Esophagus (tissue), 2 donors: ENCODE results near the gene MRAS. TPM values are rescaled to one million over a fixed set of nuclear protein-coding genes. Genes with fewer than 3 reads are reported as not detected.

Experiments used
- H3K27ac ChIP-seq, 2 donors: one replicate each; pipeline ENCODE4 v1.5.1; 2013; ENCODE audit warnings: low read depth in 2 of 2, mild to moderate bottlenecking in 2 of 2, inconsistent platforms in 1 of 2, low read length in 1 of 2, moderate library complexity in 1 of 2
- H3K27me3 ChIP-seq, 2 donors: one replicate each; pipeline ENCODE4 v1.6.1; 2013; ENCODE audit warnings: low read length in 2 of 2, control low read depth in 1 of 2, mild to moderate bottlenecking in 1 of 2; ENCODE audit not compliant: insufficient read depth in 2 of 2, control insufficient read depth in 1 of 2
- H3K36me3 ChIP-seq, 2 donors: one replicate each; pipeline ENCODE4 v1.6.1; 2013; ENCODE audit warnings: low read length in 1 of 2; ENCODE audit not compliant: control insufficient read depth in 2 of 2, insufficient read depth in 2 of 2
- H3K4me1 ChIP-seq, 2 donors: one replicate each; pipeline ENCODE4 v1.6.1; 2013; ENCODE audit warnings: low read length in 1 of 2; ENCODE audit not compliant: control insufficient read depth in 2 of 2, insufficient read depth in 2 of 2
- H3K4me3 ChIP-seq, 2 donors: one replicate each; pipeline ENCODE4 v1.5.1; 2013; ENCODE audit warnings: low read length in 2 of 2, mild to moderate bottlenecking in 2 of 2, low read depth in 1 of 2, moderate library complexity in 1 of 2
- H3K9me3 ChIP-seq, 2 donors: one replicate each; pipeline ENCODE4 v1.6.1; 2013; ENCODE audit warnings: mild to moderate bottlenecking in 2 of 2, low read depth in 1 of 2, low read length in 1 of 2, moderate library complexity in 1 of 2; ENCODE audit not compliant: control insufficient read depth in 2 of 2, insufficient read depth in 1 of 2
- WGBS, 2 donors: extraction: QIAGEN DNeasy Blood & Tissue Kit; methylation state at CpG; one replicate each; pipeline ENCODE4 v1.1.7; 2013; 5-methylcytosine and 5-hydroxymethylcytosine counted together
- polyA plus RNA-seq, 2 donors: library from polyadenylated mRNA; stranded (reverse); fragments of 200-250 nt; gene quantifications; one replicate each; pipeline ENCODE4 v1.2.3, GENCODE V29; 2013
- donor health status: healthy with polysubstance abuse.
- donor health status: Bipolar disorder and iron deficiency.

Gene MRAS
- polyA plus RNA-seq, 2 donors, result 1.2 to 2.4 TPM

GRCh38 chr3:138395865-138396751 lies 47.7 kb downstream of the MRAS start:
- Histone ChIP-seq H3K27ac (no peak overlapping the region), H3K4me1 (no peaks in the 10 kb centered on the region), H3K9me3 (no peaks in the 10 kb centered on the region), H3K36me3 (no peaks in the 10 kb centered on the region), H3K27me3 (no peaks in the 10 kb centered on the region), H3K4me3 (no peak overlapping the region)
- 93 to 95% methylated on average over 12 of the region's 12 CpGs for WGBS, 2 donors

DNA sequence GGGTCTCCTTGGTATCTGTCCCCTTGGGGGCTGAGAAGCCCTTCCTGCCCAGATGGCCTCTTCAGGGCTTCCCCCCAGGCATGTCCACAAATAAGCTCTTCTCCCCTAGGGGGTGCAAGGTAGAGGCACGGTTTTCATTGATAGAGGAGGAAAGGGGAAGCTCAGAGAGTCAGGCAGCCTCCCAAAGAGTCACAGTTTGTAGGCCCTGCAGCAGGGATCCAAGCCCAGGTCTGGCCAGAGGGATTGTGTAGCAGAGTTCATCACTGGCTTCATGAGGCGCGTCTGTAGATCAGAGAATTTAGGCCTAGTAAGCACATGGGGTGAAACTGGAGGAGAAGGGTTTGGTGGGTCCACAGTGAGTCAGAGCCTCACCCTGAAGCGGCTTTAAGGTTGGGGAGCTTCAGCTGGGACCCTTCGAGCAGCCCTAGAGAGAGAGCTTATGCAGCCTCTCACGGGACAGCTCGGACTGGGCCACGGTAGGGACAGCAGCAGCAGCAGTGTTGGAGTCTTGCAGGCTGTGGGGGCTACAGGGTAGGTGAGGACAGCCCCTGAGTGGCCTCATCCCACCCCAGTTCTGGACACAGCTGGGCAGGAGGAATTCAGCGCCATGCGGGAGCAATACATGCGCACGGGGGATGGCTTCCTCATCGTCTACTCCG lies 48.5 kb downstream of the MRAS start:
- no peaks in the 10 kb centered on the region for H3K9me3 ChIP-seq
- H3K36me3 ChIP-seq, result no peaks in the 10 kb centered on the region
- no peak overlapping the region for H3K27ac ChIP-seq
- no peak overlapping the region for H3K4me3 ChIP-seq
- H3K4me1 ChIP-seq, result no peaks in the 10 kb centered on the region
- WGBS, 2 donors, result 88 to 92% methylated on average over 14 of the region's 14 CpGs
- H3K27me3 ChIP-seq, result no peaks in the 10 kb centered on the region

DNA sequence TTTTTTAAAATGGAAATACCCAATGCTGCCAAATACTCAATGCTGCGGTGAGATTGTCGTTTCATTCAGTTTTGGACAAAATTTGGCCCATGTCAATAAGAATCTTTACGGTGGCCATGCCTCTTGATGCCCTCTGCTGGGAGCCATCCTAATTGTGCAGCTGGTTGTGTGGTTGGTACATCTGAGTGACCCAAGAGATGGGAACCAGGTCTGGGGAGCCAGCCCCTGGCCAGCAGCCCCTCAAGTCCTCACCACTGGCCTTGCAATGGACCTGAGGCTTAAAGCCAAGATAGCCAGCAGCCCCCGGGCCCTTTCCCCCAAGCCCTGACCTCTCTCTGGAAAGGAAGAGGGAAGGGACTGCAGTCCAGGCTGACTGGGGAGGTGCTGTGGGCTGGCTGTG lies 49.6 kb downstream of the MRAS start:
- WGBS, 2 donors, result 89% methylated on average over 4 of the region's 4 CpGs
- no peaks in the 10 kb centered on the region for H3K36me3 ChIP-seq
- H3K9me3 ChIP-seq, result no peaks in the 10 kb centered on the region
- no peak overlapping the region for H3K4me3 ChIP-seq
- no peaks in the 10 kb centered on the region for H3K27me3 ChIP-seq
- no peak overlapping the region for H3K27ac ChIP-seq
- H3K4me1 ChIP-seq, result no peaks in the 10 kb centered on the region

- no peaks in the 10 kb centered on the region for H3K36me3 ChIP-seq
- H3K27ac ChIP-seq, result no peak overlapping the region
These were observed 50.6 kb downstream of the MRAS start for GRCh38 chr3:138398791-138399575.

DNA sequence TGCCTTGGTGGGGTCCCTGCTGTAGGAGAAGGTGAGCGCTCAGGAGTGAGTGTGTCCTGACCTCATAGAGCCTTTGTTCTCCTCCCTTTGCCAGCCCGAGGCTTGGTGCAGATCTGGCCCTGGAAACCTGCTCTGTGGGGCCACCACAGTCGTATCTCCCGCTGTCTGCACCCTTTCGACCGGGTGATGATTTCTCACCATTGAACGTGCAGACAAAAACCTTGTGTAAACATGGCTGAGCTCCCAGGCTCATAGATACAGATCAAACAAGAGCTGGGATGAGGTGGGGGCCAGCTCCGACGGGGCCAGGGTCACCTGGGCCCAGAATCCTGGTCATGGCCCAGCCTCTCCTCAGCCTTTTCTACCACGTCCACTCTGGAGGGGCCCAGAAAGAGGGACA lies 51.4 kb downstream of the MRAS start:
- H3K4me1 ChIP-seq, result no peaks in the 10 kb centered on the region
- no peaks in the 10 kb centered on the region for H3K9me3 ChIP-seq
- H3K27ac ChIP-seq, result no peak overlapping the region
- H3K36me3 ChIP-seq, result no peaks in the 10 kb centered on the region
- H3K27me3 ChIP-seq, result no peaks in the 10 kb centered on the region
- 66 to 71% methylated on average over 10 of the region's 10 CpGs for WGBS, 2 donors
- no peak overlapping the region for H3K4me3 ChIP-seq

More at GRCh38 chr3:138398791-138399575, 50.6 kb downstream of the MRAS start:
- 78 to 85% methylated on average over 11 of the region's 11 CpGs for WGBS, 2 donors
- H3K4me3 ChIP-seq, result no peak overlapping the region
- H3K27me3 ChIP-seq, result no peaks in the 10 kb centered on the region
- H3K4me1 ChIP-seq, result no peaks in the 10 kb centered on the region
- H3K9me3 ChIP-seq, result no peaks in the 10 kb centered on the region

GRCh38 chr3:138400651-138401070 lies 52.3 kb downstream of the MRAS start:
- WGBS, 2 donors, result 60 to 64% methylated on average over 2 of the region's 2 CpGs
- H3K27me3 ChIP-seq, result no peaks in the 10 kb centered on the region
- no peaks in the 10 kb centered on the region for H3K4me1 ChIP-seq
- H3K27ac ChIP-seq, result no peak overlapping the region
- H3K4me3 ChIP-seq, result no peak overlapping the region
- H3K36me3 ChIP-seq, result no peaks in the 10 kb centered on the region
- no peaks in the 10 kb centered on the region for H3K9me3 ChIP-seq

GRCh38 chr3:138401834-138402233 lies 53.5 kb downstream of the MRAS start:
- Histone ChIP-seq H3K36me3 (no peaks in the 10 kb centered on the region), H3K27ac (no peak overlapping the region), H3K4me3 (no peak overlapping the region), H3K27me3 (no peaks in the 10 kb centered on the region), H3K9me3 (no peaks in the 10 kb centered on the region), H3K4me1 (no peaks in the 10 kb centered on the region)
- WGBS, 2 donors, result 91 to 94% methylated on average over 7 of the region's 7 CpGs

DNA sequence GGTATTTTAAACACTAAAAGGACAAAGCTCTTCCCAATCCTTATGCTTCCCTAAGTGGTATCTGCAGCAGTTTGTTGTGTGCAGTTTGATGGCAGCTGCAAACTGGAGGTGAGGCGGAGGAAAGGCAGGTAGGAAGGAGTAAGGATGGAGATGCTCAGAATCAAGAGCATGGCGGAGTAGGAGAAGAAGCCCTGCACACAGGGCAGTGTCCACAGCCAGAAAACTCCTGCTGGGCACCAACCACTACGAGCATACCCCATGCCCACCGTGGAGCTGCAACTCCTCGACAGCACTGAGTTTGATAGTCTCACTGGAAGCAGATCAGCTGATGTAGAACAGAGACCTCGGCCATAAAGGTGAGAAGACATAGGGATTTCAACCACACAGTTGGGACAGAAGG lies 55.7 kb downstream of the MRAS start:
- Histone ChIP-seq H3K4me1 (no peaks in the 10 kb centered on the region), H3K9me3 (no peaks in the 10 kb centered on the region), H3K36me3 (no peaks in the 10 kb centered on the region), H3K27ac (no peak overlapping the region), H3K27me3 (no peaks in the 10 kb centered on the region), H3K4me3 (no peak overlapping the region)
- 92 to 94% methylated on average over 6 of the region's 6 CpGs for WGBS, 2 donors

GRCh38 chr3:138405001-138405400 lies 56.6 kb downstream of the MRAS start:
- no peaks in the 10 kb centered on the region for H3K9me3 ChIP-seq
- H3K36me3 ChIP-seq, result no peaks in the 10 kb centered on the region
- H3K27me3 ChIP-seq, result no peaks in the 10 kb centered on the region
- no peak overlapping the region for H3K4me3 ChIP-seq
- no peak overlapping the region for H3K27ac ChIP-seq
- H3K4me1 ChIP-seq, result no peaks in the 10 kb centered on the region
- 77 to 83% methylated on average over 7 of the region's 7 CpGs for WGBS, 2 donors
